22Rv1 (cell line): ENCODE data around the gene CHRNA1.

ENCODE experiments used
- H3K27ac ChIP-seq: fragments of 450-650 bp; 2 replicates; pipeline ENCODE4 v1.5.1; 2017
- CTCF ChIP-seq: fragments of 450-650 bp; IDR thresholded peaks from 2 replicates; pipeline ENCODE4 v1.5.1; 2017; ENCODE audit warnings: mild to moderate bottlenecking
- ZFX ChIP-seq: fragments of 450-650 bp; IDR thresholded peaks from 2 replicates; pipeline ENCODE4 v1.6.1; 2017; ENCODE audit warnings: antibody characterized with exemption, borderline replicate concordance

Gene CHRNA1

DNA sequence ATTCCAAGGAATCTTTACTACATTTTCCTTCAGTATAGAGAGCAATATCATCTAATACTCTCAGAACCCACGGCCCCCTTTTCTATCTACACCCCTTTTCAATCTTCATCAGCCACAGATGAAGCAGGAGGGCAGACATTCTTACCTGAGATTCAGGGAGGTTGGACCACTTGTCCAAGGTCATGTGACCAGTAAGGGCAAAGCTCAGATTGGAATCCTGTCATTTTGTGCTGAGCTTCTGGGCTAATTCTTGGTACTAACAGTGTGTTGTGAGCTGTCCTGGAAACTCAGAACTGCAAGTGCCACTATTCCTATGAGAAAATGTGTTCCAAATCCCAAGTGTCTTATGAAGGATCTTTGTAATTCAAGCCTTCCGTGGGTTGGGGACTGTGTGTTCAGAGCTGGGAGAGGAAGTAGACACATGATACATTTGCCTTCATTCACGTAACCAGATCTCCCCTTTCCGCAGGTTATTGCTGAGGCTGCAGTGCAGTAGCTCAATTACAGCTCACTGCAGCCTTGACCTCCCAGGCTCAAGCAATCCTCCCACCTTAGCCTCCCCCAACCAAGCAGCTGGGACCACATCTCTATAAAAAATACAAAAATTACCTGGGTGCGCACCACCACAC lies 3.3 kb downstream of the CHRNA1 start:
- TF ChIP-seq CTCF (no peak), ZFX (no peak)
- H3K27ac ChIP-seq, result no peak overlapping the region

GRCh38 chr2:174759381-174760065 lies 4.7 kb downstream of the CHRNA1 start:
- H3K27ac ChIP-seq, result no peak overlapping the region
- TF ChIP-seq CTCF, result no peak

GRCh38 chr2:174756743-174757142 lies 7.5 kb downstream of the CHRNA1 start:
- TF ChIP-seq CTCF (no peak), ZFX (no peak)
- H3K27ac ChIP-seq, result no peak overlapping the region

- no peak overlapping the region for H3K27ac ChIP-seq
- TF ChIP-seq CTCF, result no peak
Measured at GRCh38 chr2:174753038-174753633, 11.1 kb downstream of the CHRNA1 start.

GRCh38 chr2:174752403-174753037 lies 11.8 kb downstream of the CHRNA1 start:
- TF ChIP-seq ZFX (no peak), CTCF (no peak)
- no peak overlapping the region for H3K27ac ChIP-seq

DNA sequence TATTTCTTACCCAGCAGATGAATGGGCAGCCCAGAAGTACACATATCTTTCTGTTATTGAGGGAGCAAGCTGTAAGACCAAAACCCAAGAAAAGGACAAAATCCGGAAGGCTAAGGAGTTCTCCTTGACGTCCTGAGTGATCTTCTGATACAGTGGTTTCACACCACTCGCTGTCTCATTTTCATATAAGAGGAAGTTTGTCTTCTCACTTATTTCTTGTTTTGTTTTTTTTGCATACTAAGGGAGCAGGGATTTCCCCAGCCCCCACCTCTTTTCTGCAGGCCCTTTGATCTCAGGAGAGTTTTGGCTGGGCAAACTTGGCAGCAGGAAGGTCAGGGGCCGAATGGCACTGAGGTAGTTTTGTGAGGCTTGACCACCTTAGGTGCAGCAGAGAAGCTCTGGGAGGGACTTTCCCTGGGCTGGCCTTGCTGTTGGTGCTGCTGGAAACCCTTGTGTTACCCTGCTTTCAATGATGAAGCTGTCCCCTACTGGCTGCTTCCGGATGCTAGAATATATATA lies 13.3 kb downstream of the CHRNA1 start:
- H3K27ac ChIP-seq, result no peak overlapping the region
- TF ChIP-seq CTCF, result no peak
- no peak for TF ChIP-seq ZFX

DNA sequence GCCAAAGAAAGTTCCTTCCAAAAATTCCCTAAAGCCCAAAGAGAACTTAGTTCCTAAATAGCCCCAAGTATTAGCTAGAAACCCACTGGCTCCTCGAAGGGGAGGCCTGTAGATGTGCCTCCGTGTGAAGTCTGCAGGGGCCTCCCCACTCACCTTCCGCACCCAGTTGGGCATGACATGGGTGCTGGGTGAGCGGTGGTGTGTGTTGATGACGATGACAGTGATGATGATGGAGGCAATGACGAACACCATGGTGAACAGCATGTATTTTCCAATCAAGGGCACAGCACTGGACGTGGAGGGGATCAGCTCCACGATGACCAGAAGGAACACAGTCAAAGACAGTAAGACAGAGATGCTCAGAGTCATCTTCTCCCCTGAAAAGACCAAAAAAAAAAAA lies 14.5 kb downstream of the CHRNA1 start:
- no peak for TF ChIP-seq ZFX
- TF ChIP-seq CTCF, result no peak
- no peak overlapping the region for H3K27ac ChIP-seq
